CD4-positive, alpha-beta memory T cell (primary cell): ENCODE measurements around the gene RASL11A. TPM values are rescaled to one million over a fixed set of nuclear protein-coding genes. Genes with fewer than 3 reads are reported as not detected.
A peak's percentile ranks its signal among the peaks of the same experiment; 100 is the strongest.
"Not testable (repeated sequence)": the region's sequence is repeated elsewhere in the genome, so short reads cannot be mapped to it uniquely, and the experiment has no call there.

Experiments
- CTCF ChIA-PET: fragments of 350-600 bp; sonication (Branson Sonifier 250); formaldehyde crosslinking; loops from one replicate; lab custom pipeline; 2021; ENCODE audit warnings: inconsistent platforms; ENCODE audit not compliant: partially characterized antibody; lab: Charles Lee
- POLR2A ChIA-PET: fragments of 350-600 bp; sonication (Branson Sonifier 250); formaldehyde crosslinking; loops from one replicate; lab custom pipeline; 2021; ENCODE audit not compliant: partially characterized antibody; lab: Charles Lee
- DNase-seq, 5 donors: peaks; one replicate each; pipeline versions ENCODE4 v3.0.0 to v3.0.0-alpha.2; 2020 to 2022; ENCODE audit warnings: mixed read lengths in 1 of 5
- H3K27ac ChIP-seq: one replicate; pipeline ENCODE4 v1.7.0; 2013; ENCODE audit warnings: low read depth, low read length
- H3K27me3 ChIP-seq: 2 replicates; pipeline ENCODE4 v1.7.0; 2013; ENCODE audit warnings: mild to moderate bottlenecking, low read length, moderate library complexity; ENCODE audit not compliant: insufficient read depth
- H3K36me3 ChIP-seq: 2 replicates; pipeline ENCODE4 v1.7.0; 2013; ENCODE audit warnings: mild to moderate bottlenecking, low read length, moderate library complexity; ENCODE audit not compliant: insufficient read depth
- H3K4me1 ChIP-seq: 2 replicates; pipeline ENCODE4 v1.7.0; 2013; ENCODE audit warnings: mild to moderate bottlenecking, low read length, moderate library complexity; ENCODE audit not compliant: insufficient read depth
- H3K4me3 ChIP-seq, 2 donors: one replicate each; pipeline ENCODE4 v1.7.0; 2013; ENCODE audit warnings: low read length in 2 of 2, mild to moderate bottlenecking in 1 of 2
- H3K9me3 ChIP-seq, 2 donors: one replicate each; pipeline ENCODE4 v1.7.0; 2013; ENCODE audit warnings: low read length in 2 of 2, control low read depth in 1 of 2; ENCODE audit not compliant: control insufficient read depth in 1 of 2
- H3K27ac Mint-ChIP-seq, 7 donors: one replicate each; pipeline ENCODE4 v1.8.0; 2020 to 2021; ENCODE audit warnings: mixed read lengths in 7 of 7, mild to moderate bottlenecking in 6 of 7, inconsistent platforms in 3 of 7, moderate library complexity in 3 of 7
- H3K27me3 Mint-ChIP-seq, 2 donors: one replicate each; pipeline ENCODE4 v1.8.0; 2020 to 2021; ENCODE audit warnings: mixed read lengths in 2 of 2
- H3K36me3 Mint-ChIP-seq, 2 donors: one replicate each; pipeline ENCODE4 v1.8.0; 2020 to 2021; ENCODE audit warnings: mixed read lengths in 2 of 2, inconsistent platforms in 1 of 2, mild to moderate bottlenecking in 1 of 2
- H3K4me1 Mint-ChIP-seq, 4 donors: one replicate each; pipeline ENCODE4 v1.8.0; 2020 to 2021; ENCODE audit warnings: mixed read lengths in 4 of 4, mild to moderate bottlenecking in 1 of 4
- H3K4me3 Mint-ChIP-seq, 8 donors: one replicate each; pipeline ENCODE4 v1.8.0; 2020 to 2021; ENCODE audit warnings: mixed read lengths in 8 of 8, mild to moderate bottlenecking in 7 of 8, moderate library complexity in 6 of 8, inconsistent platforms in 3 of 8
- H3K9me3 Mint-ChIP-seq, 8 donors: one replicate each; pipeline ENCODE4 v1.8.0; 2020 to 2021; ENCODE audit warnings: mixed read lengths in 8 of 8, mild to moderate bottlenecking in 5 of 8, inconsistent platforms in 3 of 8, moderate library complexity in 1 of 8
- intact Hi-C: fragments of 100-400 bp; cut with micrococcal nuclease; formaldehyde crosslinking; loops from one replicate; pipeline ENCODE4 v1.15.1; 2023
- polyA plus RNA-seq, 2 donors: library from polyadenylated mRNA; unstranded; fragments of 300-500 nt; fragmentation: Illumina TruSeq; gene quantifications; one replicate each; pipeline ENCODE4 v1.2.3, GENCODE V29; 2021
- total RNA-seq, 2 experiments: library from RNA; stranded (reverse); gene quantifications; one replicate each; pipeline ENCODE4 v1.2.3, GENCODE V29; 2021

Gene RASL11A
- total and polyA plus RNA-seq, 4 experiments from 2014 or later: 0.21 to 0.96 (median 0.78) TPM; not detected in 1

- no peaks in the 10 kb centered on the region for H3K9me3 ChIP-seq
- no peak overlapping the region for H3K27ac ChIP-seq
- no peak overlapping the region for H3K4me3 ChIP-seq
- Mint-ChIP-seq H3K9me3 (peaks cover 0 to 2% (median 0%) of the 10 kb centered on the region in 8 donors), H3K36me3 (no peaks in the 10 kb centered on the region), H3K4me1 (peaks cover 5 to 7% (median 6%) of the 10 kb centered on the region in 4 donors), H3K27me3 (no peaks in the 10 kb centered on the region), H3K4me3 (no peak overlapping the region), H3K27ac (no peak overlapping the region)
- no peaks in the 10 kb centered on the region for H3K27me3 ChIP-seq
- H3K4me1 ChIP-seq: peaks cover 12% of the 10 kb centered on the region
- CTCF ChIA-PET: no interaction called here
- DNase-seq: no peak
- intact Hi-C loops: no loop called here
- H3K36me3 ChIP-seq: no peaks in the 10 kb centered on the region
- POLR2A ChIA-PET: no interaction called here
Observed at GRCh38 chr13:27288392-27288791, 17.8 kb downstream of the RASL11A start.

- intact Hi-C loops: no loop called here
- DNase-seq: no peak
- Histone ChIP-seq H3K4me1 (peaks cover 19% of the 10 kb centered on the region), H3K36me3 (no peaks in the 10 kb centered on the region), H3K27me3 (no peaks in the 10 kb centered on the region), H3K4me3 (no peak overlapping the region), H3K27ac (no peak overlapping the region), H3K9me3 (no peaks in the 10 kb centered on the region)
- no peak overlapping the region for H3K27ac Mint-ChIP-seq
- H3K4me1 Mint-ChIP-seq: peaks cover 13 to 15% (median 14%) of the 10 kb centered on the region in 4 donors
- no peaks in the 10 kb centered on the region for H3K27me3 Mint-ChIP-seq
- no peak overlapping the region for H3K4me3 Mint-ChIP-seq
- CTCF ChIA-PET: no interaction called here
- no peaks in the 10 kb centered on the region for H3K36me3 Mint-ChIP-seq
- peaks cover 0 to 2% (median 0%) of the 10 kb centered on the region in 8 donors for H3K9me3 Mint-ChIP-seq
- POLR2A ChIA-PET: no interaction called here
Observed at GRCh38 chr13:27289011-27289665, 18.5 kb downstream of the RASL11A start.

DNA sequence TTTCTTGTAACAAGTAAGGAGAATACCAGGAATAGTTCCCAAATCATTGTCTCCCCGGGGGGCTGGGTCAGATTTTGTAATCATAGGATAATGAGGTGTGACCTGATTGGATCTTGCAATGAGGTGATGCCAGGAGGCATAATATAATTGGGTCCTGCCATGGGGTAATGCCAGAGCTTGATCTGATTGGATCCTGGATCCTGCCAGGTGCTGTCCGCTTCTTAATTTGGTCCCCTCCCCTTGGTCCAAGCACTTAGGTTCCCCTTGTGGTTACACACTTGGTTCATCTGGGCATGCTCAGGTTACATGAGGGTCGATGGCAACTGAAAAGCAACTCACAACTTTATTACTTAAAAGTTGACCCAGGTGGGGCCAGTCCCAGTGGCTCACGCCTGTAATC lies 20.1 kb downstream of the RASL11A start:
- peak overlapping the region in 1 of 7 donors; percentile 75 for H3K27ac Mint-ChIP-seq

DNA sequence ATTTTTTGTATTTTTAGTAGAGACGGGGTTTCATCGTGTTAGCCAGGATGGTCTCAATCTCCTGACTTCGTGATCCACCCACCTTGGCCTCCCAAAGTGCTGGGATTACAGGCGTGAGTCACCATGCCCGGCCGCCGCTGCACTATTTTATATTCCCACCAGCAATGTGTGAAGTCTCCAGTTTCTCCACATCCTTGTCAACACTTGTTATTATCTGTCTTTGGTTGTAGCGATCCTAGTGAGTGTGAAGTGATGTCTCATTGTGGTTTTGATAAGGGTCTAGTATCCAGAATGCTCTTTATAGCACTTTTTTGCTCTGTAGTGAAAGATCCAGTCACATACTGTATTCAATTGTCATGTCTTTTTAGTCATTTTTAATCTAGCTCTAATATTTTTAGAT lies 21.3 kb downstream of the RASL11A start:
- H3K4me3 Mint-ChIP-seq, H3K27me3 ChIP-seq, H3K9me3 Mint-ChIP-seq, POLR2A ChIA-PET, H3K27ac ChIP-seq, H3K9me3 ChIP-seq, H3K27me3 Mint-ChIP-seq, H3K4me3 ChIP-seq, H3K36me3 ChIP-seq, H3K36me3 Mint-ChIP-seq, DNase-seq: not testable (repeated sequence)
- H3K4me1 ChIP-seq: peaks cover 30% of the 10 kb centered on the region
- intact Hi-C loops: loop anchor here (5.0 kb wide), 1 partner anchor 45 kb away; no protein-coding TSS in a partner anchor
- CTCF ChIA-PET: interaction anchor here (3.0 kb wide), 1 partner anchor 20 kb away, joined by 18 read pairs; the partner anchor contains the start of gene RASL11A
- Mint-ChIP-seq H3K4me1 (peaks cover 19 to 27% (median 23%) of the 10 kb centered on the region in 4 donors), H3K27ac (peak overlapping the region in 3 of 7 donors; percentile 2 to 64 (median 64))

More for the DNA sequence above, 20.1 kb downstream of the RASL11A start:
- H3K9me3 ChIP-seq: no peaks in the 10 kb centered on the region
- peaks cover 30% of the 10 kb centered on the region for H3K4me1 ChIP-seq
- H3K27me3 ChIP-seq: no peaks in the 10 kb centered on the region
- no peak overlapping the region for H3K27ac ChIP-seq
- Mint-ChIP-seq H3K9me3 (peaks cover 0 to under 1% (median 0%) of the 10 kb centered on the region in 8 donors), H3K4me3 (no peak overlapping the region), H3K27me3 (no peaks in the 10 kb centered on the region), H3K4me1 (peaks cover 19 to 27% (median 23%) of the 10 kb centered on the region in 4 donors), H3K36me3 (no peaks in the 10 kb centered on the region)
- no peak overlapping the region for H3K4me3 ChIP-seq
- H3K36me3 ChIP-seq: no peaks in the 10 kb centered on the region
- intact Hi-C loops: loop anchor here (5.0 kb wide), 1 partner anchor 47 kb away; no protein-coding TSS in a partner anchor
- ChIA-PET CTCF (interaction anchor here (3.0 kb wide), 1 partner anchor 19 kb away, joined by 18 read pairs; the partner anchor contains the start of gene RASL11A), POLR2A (no interaction called here)
- DNase-seq: no peak

DNA sequence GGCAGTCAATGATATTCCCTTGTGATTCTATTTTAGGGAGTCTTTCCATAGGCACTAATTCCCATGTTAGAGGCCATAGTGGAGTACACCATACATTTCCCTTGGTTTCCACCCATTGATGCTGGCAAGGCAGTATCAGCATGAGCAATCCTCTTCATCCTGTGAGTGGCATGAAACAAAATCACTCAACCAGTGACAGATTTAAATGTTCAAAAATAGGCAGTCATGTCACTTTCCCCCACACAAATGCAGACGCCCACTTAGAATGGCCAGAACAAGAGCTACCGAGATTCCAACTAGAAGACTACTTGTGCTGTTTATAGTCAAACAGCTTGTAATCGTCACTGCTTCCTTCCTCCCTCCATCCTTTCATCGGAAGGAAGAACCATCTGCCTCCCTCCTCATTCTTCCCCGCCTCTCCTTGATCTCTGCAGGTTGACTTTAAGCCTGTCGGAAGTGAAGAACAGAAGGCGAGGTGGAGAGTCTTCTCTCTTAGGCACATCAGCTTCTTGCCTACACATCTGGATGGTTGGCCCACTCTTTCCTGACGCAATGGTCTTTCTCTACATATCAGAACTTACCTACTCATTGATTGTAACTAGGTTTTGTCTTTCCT lies 22.6 kb downstream of the RASL11A start:
- peak in 3 of 5 donors; percentile 13 to 24 (median 22) for DNase-seq
- Mint-ChIP-seq H3K27ac (peak overlapping the region; percentile 56 to 94 (median 86)), H3K4me1 (peaks cover 19 to 27% (median 23%) of the 10 kb centered on the region in 4 donors)

GRCh38 chr13:27293873-27294515 lies 23.4 kb downstream of the RASL11A start:
- H3K9me3 Mint-ChIP-seq: no peaks in the 10 kb centered on the region
- ChIA-PET CTCF (interaction anchor here (0.8 to 3.0 kb wide), 2 partner anchors 12 to 22 kb away, joined by 3 to 18 read pairs; partner anchors contain the start of gene RASL11A), POLR2A (interaction anchor here (1.0 to 1.5 kb wide), 3 partner anchors 24 to 43 kb away, joined by 3 to 4 read pairs (median 3); partner anchors contain the start of genes RASL11A and RPL21)
- Histone ChIP-seq H3K36me3 (no peaks in the 10 kb centered on the region), H3K4me1 (peaks cover 30% of the 10 kb centered on the region), H3K27ac (peak overlapping the region; percentile 1), H3K27me3 (no peaks in the 10 kb centered on the region), H3K9me3 (no peaks in the 10 kb centered on the region), H3K4me3 (no peak overlapping the region)
- peak overlapping the region; percentile 56 to 94 (median 86) for H3K27ac Mint-ChIP-seq
- peaks cover 0 to 5% of the 10 kb centered on the region in 2 donors for H3K27me3 Mint-ChIP-seq
- intact Hi-C loops: loop anchor here (5.0 kb wide), 1 partner anchor 43 kb away; no protein-coding TSS in a partner anchor
- H3K36me3 Mint-ChIP-seq: no peaks in the 10 kb centered on the region
- DNase-seq: peak in 4 of 5 donors; percentile 4 to 26 (median 20)
- peak overlapping the region in 7 of 8 donors; percentile 3 to 76 (median 65) for H3K4me3 Mint-ChIP-seq
- peaks cover 19 to 27% (median 23%) of the 10 kb centered on the region in 4 donors for H3K4me1 Mint-ChIP-seq

More for the DNA sequence above, 22.6 kb downstream of the RASL11A start:
- Histone ChIP-seq H3K27me3 (no peaks in the 10 kb centered on the region), H3K9me3 (no peaks in the 10 kb centered on the region), H3K4me3 (no peak overlapping the region), H3K36me3 (no peaks in the 10 kb centered on the region), H3K27ac (peak overlapping the region; percentile 1), H3K4me1 (peaks cover 30% of the 10 kb centered on the region)
- intact Hi-C loops: loop anchor here (5.0 kb wide), 1 partner anchor 44 kb away; no protein-coding TSS in a partner anchor
- CTCF ChIA-PET: interaction anchor here (0.9 to 3.0 kb wide), 2 partner anchors 22 to 48 kb away, joined by 3 to 18 read pairs; partner anchors contain the start of gene RASL11A
- Mint-ChIP-seq H3K36me3 (no peaks in the 10 kb centered on the region), H3K9me3 (no peaks in the 10 kb centered on the region), H3K27me3 (peaks cover 0 to 5% of the 10 kb centered on the region in 2 donors), H3K4me3 (peak overlapping the region in 7 of 8 donors; percentile 3 to 76 (median 65))
- POLR2A ChIA-PET: interaction anchor here (1.1 to 1.5 kb wide), 2 partner anchors 26 to 34 kb away, joined by 3 read pairs; no protein-coding TSS in a partner anchor
